Loucy (cell line): ENCODE data around the gene PTPN5.

Experiments used
- H2AFZ ChIP-seq: fragments of 200-600 bp; sonication (generic); 2 replicates; pipeline ENCODE4 v1.6.0; 2016; ENCODE audit warnings: antibody characterized with exemption, mild to moderate bottlenecking, low read length, moderate library complexity
- H3F3A ChIP-seq: fragments of 200-600 bp; 2 replicates; pipeline ENCODE4 v1.6.0; 2016; ENCODE audit warnings: antibody characterized with exemption, low read depth, mild to moderate bottlenecking
- H3K27me3 ChIP-seq: fragments of 200-600 bp; sonication (generic); 2 replicates; pipeline ENCODE4 v1.6.1; 2014; ENCODE audit warnings: low read length, mild to moderate bottlenecking; ENCODE audit not compliant: insufficient read depth, poor library complexity, severe bottlenecking
- H3K36me3 ChIP-seq: fragments of 200-600 bp; sonication (generic); 2 replicates; pipeline ENCODE4 v1.6.1; 2016; ENCODE audit warnings: low read length; ENCODE audit not compliant: insufficient read depth
- H3K4me1 ChIP-seq: fragments of 200-600 bp; sonication (generic); 2 replicates; pipeline ENCODE4 v1.5.1; 2014; ENCODE audit warnings: low read length, mild to moderate bottlenecking; ENCODE audit not compliant: insufficient read depth, poor library complexity, severe bottlenecking
- H3K4me2 ChIP-seq: fragments of 200-600 bp; sonication (generic); 2 replicates; pipeline ENCODE4 v1.6.0; 2014; ENCODE audit warnings: antibody characterized with exemption, low read length, low read depth, mild to moderate bottlenecking; ENCODE audit not compliant: poor library complexity, severe bottlenecking
- H3K4me3 ChIP-seq: fragments of 200-600 bp; sonication (generic); 2 replicates; pipeline ENCODE4 v1.5.1; 2014; ENCODE audit warnings: low read length, mild to moderate bottlenecking, mixed read lengths; ENCODE audit not compliant: poor library complexity, severe bottlenecking
- H3K79me2 ChIP-seq: fragments of 200-600 bp; sonication (generic); 2 replicates; pipeline ENCODE4 v1.6.1; 2014; ENCODE audit warnings: low read length; ENCODE audit not compliant: insufficient read depth
- H3K9ac ChIP-seq: fragments of 200-600 bp; sonication (generic); 2 replicates; pipeline ENCODE4 v1.6.0; 2014; ENCODE audit warnings: mild to moderate bottlenecking, low read depth, low read length, moderate library complexity; ENCODE audit not compliant: poor library complexity, severe bottlenecking
- H3K9me2 ChIP-seq: fragments of 200-600 bp; sonication (generic); replicated peaks from 2 replicates; pipeline ENCODE4 v1.6.1; 2016; ENCODE audit warnings: low read depth, low read length, mixed read lengths
- H3K9me3 ChIP-seq: fragments of 200-600 bp; sonication (generic); 2 replicates; pipeline ENCODE4 v1.6.1; 2014; ENCODE audit warnings: mild to moderate bottlenecking, antibody characterized with exemption, low read length, low read depth; ENCODE audit not compliant: insufficient read depth
- H4K20me1 ChIP-seq: fragments of 200-600 bp; sonication (generic); 2 replicates; pipeline ENCODE4 v1.6.0; 2014; ENCODE audit warnings: antibody characterized with exemption, low read length, mild to moderate bottlenecking; ENCODE audit not compliant: insufficient read depth, poor library complexity, severe bottlenecking
- EZH2phosphoT487 ChIP-seq: fragments of 200-600 bp; IDR thresholded peaks from 2 replicates; pipeline ENCODE4 v1.6.1; 2018; ENCODE audit warnings: antibody characterized with exemption, mild to moderate bottlenecking, moderate library complexity, borderline replicate concordance
- TF ChIP-seq, protein P1 (sequence below): fragments of 200-600 bp; sonication (generic); conservative IDR thresholded peaks from 2 replicates; pipeline ENCODE4 v1.5.1; 2014; ENCODE audit warnings: mild to moderate bottlenecking, antibody characterized with exemption, low read length

PTPN5 gene

DNA sequence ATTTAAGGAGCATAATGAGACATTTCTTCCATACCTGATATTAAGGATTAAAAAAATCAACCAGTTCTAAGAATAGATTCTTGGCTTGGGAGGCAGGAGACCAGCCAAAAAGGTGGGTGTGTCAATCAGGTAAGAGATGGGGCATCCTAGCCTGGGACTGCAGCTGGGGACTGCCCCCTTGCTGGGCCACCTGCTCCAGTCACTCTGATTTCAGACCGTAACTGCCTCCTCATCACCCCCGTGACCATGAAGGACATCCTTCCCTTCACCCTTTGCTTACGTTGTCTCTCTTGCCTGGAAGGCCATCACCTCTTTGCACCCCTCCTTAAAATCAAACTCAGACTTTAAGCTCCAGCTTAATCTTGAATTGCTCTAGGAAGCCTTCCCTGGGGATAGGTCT is 17.9 kb downstream of the PTPN5 start:
- TF ChIP-seq, protein P1, sequence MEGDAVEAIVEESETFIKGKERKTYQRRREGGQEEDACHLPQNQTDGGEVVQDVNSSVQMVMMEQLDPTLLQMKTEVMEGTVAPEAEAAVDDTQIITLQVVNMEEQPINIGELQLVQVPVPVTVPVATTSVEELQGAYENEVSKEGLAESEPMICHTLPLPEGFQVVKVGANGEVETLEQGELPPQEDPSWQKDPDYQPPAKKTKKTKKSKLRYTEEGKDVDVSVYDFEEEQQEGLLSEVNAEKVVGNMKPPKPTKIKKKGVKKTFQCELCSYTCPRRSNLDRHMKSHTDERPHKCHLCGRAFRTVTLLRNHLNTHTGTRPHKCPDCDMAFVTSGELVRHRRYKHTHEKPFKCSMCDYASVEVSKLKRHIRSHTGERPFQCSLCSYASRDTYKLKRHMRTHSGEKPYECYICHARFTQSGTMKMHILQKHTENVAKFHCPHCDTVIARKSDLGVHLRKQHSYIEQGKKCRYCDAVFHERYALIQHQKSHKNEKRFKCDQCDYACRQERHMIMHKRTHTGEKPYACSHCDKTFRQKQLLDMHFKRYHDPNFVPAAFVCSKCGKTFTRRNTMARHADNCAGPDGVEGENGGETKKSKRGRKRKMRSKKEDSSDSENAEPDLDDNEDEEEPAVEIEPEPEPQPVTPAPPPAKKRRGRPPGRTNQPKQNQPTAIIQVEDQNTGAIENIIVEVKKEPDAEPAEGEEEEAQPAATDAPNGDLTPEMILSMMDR, result no peak
- no peak for TF ChIP-seq EZH2phosphoT487
- H3K27me3 ChIP-seq, result no peaks in the 10 kb centered on the region
- no peaks in the 10 kb centered on the region for H3K9me2 ChIP-seq
- no peak overlapping the region for H3K4me3 ChIP-seq
- H3K36me3 ChIP-seq, result no peaks in the 10 kb centered on the region
- H4K20me1 ChIP-seq, result no peaks in the 10 kb centered on the region
- no peak overlapping the region for H2AFZ ChIP-seq
- no peak overlapping the region for H3K4me2 ChIP-seq
- H3K9me3 ChIP-seq, result no peaks in the 10 kb centered on the region
- no peaks in the 10 kb centered on the region for H3F3A ChIP-seq
- H3K9ac ChIP-seq, result no peak overlapping the region
- no peaks in the 10 kb centered on the region for H3K79me2 ChIP-seq
- no peaks in the 10 kb centered on the region for H3K4me1 ChIP-seq

GRCh38 chr11:18773104-18773503 is 18.5 kb downstream of the PTPN5 start:
- H2AFZ ChIP-seq, result no peak overlapping the region
- H3K36me3 ChIP-seq, result no peaks in the 10 kb centered on the region
- no peak overlapping the region for H3K4me3 ChIP-seq
- H3F3A ChIP-seq, result no peaks in the 10 kb centered on the region
- no peaks in the 10 kb centered on the region for H3K4me1 ChIP-seq
- no peak overlapping the region for H3K9ac ChIP-seq
- H3K79me2 ChIP-seq, result no peaks in the 10 kb centered on the region
- no peaks in the 10 kb centered on the region for H3K9me2 ChIP-seq
- H3K4me2 ChIP-seq, result no peak overlapping the region
- no peak for TF ChIP-seq EZH2phosphoT487
- TF ChIP-seq, protein P1, result no peak
- no peaks in the 10 kb centered on the region for H4K20me1 ChIP-seq
- H3K27me3 ChIP-seq, result no peaks in the 10 kb centered on the region
- H3K9me3 ChIP-seq, result no peaks in the 10 kb centered on the region

GRCh38 chr11:18772211-18772610 is 19.4 kb downstream of the PTPN5 start:
- Histone ChIP-seq H3F3A (no peaks in the 10 kb centered on the region), H3K9ac (no peak overlapping the region), H3K27me3 (no peaks in the 10 kb centered on the region), H2AFZ (no peak overlapping the region), H3K79me2 (no peaks in the 10 kb centered on the region), H3K4me1 (no peaks in the 10 kb centered on the region), H3K4me2 (no peak overlapping the region), H3K4me3 (no peak overlapping the region), H3K36me3 (no peaks in the 10 kb centered on the region), H4K20me1 (no peaks in the 10 kb centered on the region), H3K9me2 (no peaks in the 10 kb centered on the region), H3K9me3 (no peaks in the 10 kb centered on the region)
- TF ChIP-seq EZH2phosphoT487, result no peak
- TF ChIP-seq, protein P1, result no peak
